OCI-LY3 (cell line): ENCODE measurements around the gene ETV4.

Experiments used
- H2AFZ ChIP-seq: fragments of 200-600, 300-600 bp; shearing (Covaris generic); 2 replicates; pipeline ENCODE4 v1.6.0; 2014; ENCODE audit warnings: antibody characterized with exemption, low read depth, low read length
- H3K27ac ChIP-seq: fragments of 200-600, 300-600 bp; sonication (generic); 2 replicates; pipeline ENCODE4 v1.5.1; 2014; ENCODE audit warnings: mild to moderate bottlenecking, low read length, moderate library complexity, mixed read lengths
- H3K27me3 ChIP-seq: fragments of 200-600, 300-600 bp; sonication (generic); 2 replicates; pipeline ENCODE4 v1.6.1; 2014; ENCODE audit warnings: low read depth, low read length, mixed read lengths
- H3K36me3 ChIP-seq: fragments of 200-600, 300-600 bp; sonication (generic); replicated peaks from 2 replicates; pipeline ENCODE3; 2014; ENCODE audit warnings: low read depth, low read length, mixed read lengths
- H3K4me1 ChIP-seq: fragments of 300-600, 200-600 bp; sonication (generic); 2 replicates; pipeline ENCODE4 v1.6.1; 2014; ENCODE audit warnings: low read length, mixed read lengths
- H3K4me2 ChIP-seq: fragments of 200-600, 300-600 bp; sonication (generic); 2 replicates; pipeline ENCODE4 v1.6.1; 2014; ENCODE audit warnings: low read length, mixed read lengths
- H3K4me3 ChIP-seq: fragments of 300-600, 200-600 bp; sonication (generic); 2 replicates; pipeline ENCODE4 v1.5.1; 2014; ENCODE audit warnings: antibody characterized with exemption, mild to moderate bottlenecking, low read length, moderate library complexity
- H3K79me2 ChIP-seq: fragments of 300-600, 200-600 bp; shearing (Covaris generic); 2 replicates; pipeline ENCODE4 v1.6.1; 2014; ENCODE audit warnings: mild to moderate bottlenecking, low read length, mixed read lengths
- H3K9ac ChIP-seq: fragments of 300-600, 200-600 bp; shearing (Covaris generic); 2 replicates; pipeline ENCODE4 v1.6.0; 2014; ENCODE audit warnings: mild to moderate bottlenecking, low read length, moderate library complexity
- H3K9me3 ChIP-seq: fragments of 200-600, 300-600 bp; shearing (Covaris generic); 2 replicates; pipeline ENCODE4 v1.6.1; 2014; ENCODE audit warnings: low read length, mixed read lengths; ENCODE audit not compliant: insufficient read depth
- H4K20me1 ChIP-seq: fragments of 200-600, 300-600 bp; sonication (generic); 2 replicates; pipeline ENCODE4 v1.6.1; 2016; ENCODE audit warnings: low read length, mixed read lengths; ENCODE audit not compliant: insufficient read depth
- CTCF ChIP-seq: fragments of 200-600, 300-600 bp; sonication (generic); IDR thresholded peaks from 2 replicates; pipeline ENCODE4 v1.5.1; 2014; ENCODE audit warnings: antibody characterized with exemption, low read length, low read depth
- EZH2phosphoT487 ChIP-seq: fragments of 200-600 bp; shearing (Covaris generic); IDR thresholded peaks from 2 replicates; pipeline ENCODE4 v1.6.1; 2018; ENCODE audit warnings: antibody characterized with exemption, mixed run types, low read depth

ETV4 gene

GRCh38 chr17:43547659-43548256, 1.6 kb upstream of the ETV4 start:
- H3K79me2 ChIP-seq, result peaks cover 14% of the 10 kb centered on the region
- H2AFZ ChIP-seq, result no peak overlapping the region
- H3K27me3 ChIP-seq, result peaks cover 11% of the 10 kb centered on the region; the same call in 1 of the 2 replicates
- H3K9me3 ChIP-seq, result no peaks in the 10 kb centered on the region
- H3K4me2 ChIP-seq, result no peak overlapping the region
- TF ChIP-seq CTCF (no peak), EZH2phosphoT487 (no peak)
- H3K27ac ChIP-seq, result no peak overlapping the region
- no peaks in the 10 kb centered on the region for H3K36me3 ChIP-seq
- H3K4me1 ChIP-seq, result peaks cover 23% of the 10 kb centered on the region
- H4K20me1 ChIP-seq, result no peaks in the 10 kb centered on the region
- no peak overlapping the region for H3K4me3 ChIP-seq
- H3K9ac ChIP-seq, result no peak overlapping the region

GRCh38 chr17:43547189-43547550, 1.0 kb upstream of the ETV4 start:
- peak overlapping the region; percentile 84 for H3K4me2 ChIP-seq

GRCh38 chr17:43545383-43545632, 832 bp downstream of the ETV4 start:
- no peak for TF ChIP-seq EZH2phosphoT487
- peak overlapping the region; percentile 45 for H2AFZ ChIP-seq
- H3K27me3 ChIP-seq, result peaks cover 11% of the 10 kb centered on the region; the same call in 1 of the 2 replicates
- no peaks in the 10 kb centered on the region for H3K9me3 ChIP-seq
- peak overlapping the region; percentile 89 for H3K4me3 ChIP-seq
- H3K27ac ChIP-seq, result peak overlapping the region; percentile 58
- peak overlapping the region; percentile 97 for H3K4me2 ChIP-seq
- peaks cover 23% of the 10 kb centered on the region for H3K4me1 ChIP-seq
- H3K9ac ChIP-seq, result peak overlapping the region; percentile 80
- peaks cover 14% of the 10 kb centered on the region for H3K79me2 ChIP-seq
- H4K20me1 ChIP-seq, result no peaks in the 10 kb centered on the region
- H3K36me3 ChIP-seq, result no peaks in the 10 kb centered on the region

More at GRCh38 chr17:43547189-43547550, 1.0 kb upstream of the ETV4 start:
- peak overlapping the region; percentile 31; the same call in 1 of the 2 replicates for H2AFZ ChIP-seq
- H4K20me1 ChIP-seq, result no peaks in the 10 kb centered on the region
- H3K4me1 ChIP-seq, result peaks cover 23% of the 10 kb centered on the region
- no peaks in the 10 kb centered on the region for H3K36me3 ChIP-seq
- peaks cover 11% of the 10 kb centered on the region; the same call in 1 of the 2 replicates for H3K27me3 ChIP-seq
- no peak overlapping the region for H3K9ac ChIP-seq
- TF ChIP-seq CTCF, result no peak
- no peak for TF ChIP-seq EZH2phosphoT487
- peaks cover 14% of the 10 kb centered on the region for H3K79me2 ChIP-seq
- H3K9me3 ChIP-seq, result no peaks in the 10 kb centered on the region
- peak overlapping the region; percentile 89; the same call in 1 of the 2 replicates for H3K4me3 ChIP-seq
- H3K27ac ChIP-seq, result no peak overlapping the region

GRCh38 chr17:43543771-43544575, 2.2 kb downstream of the ETV4 start:
- H3K4me3 ChIP-seq, result peak overlapping the region; percentile 89
- H3K36me3 ChIP-seq, result no peaks in the 10 kb centered on the region
- no peaks in the 10 kb centered on the region for H4K20me1 ChIP-seq
- peak; percentile 31 for TF ChIP-seq CTCF
- TF ChIP-seq EZH2phosphoT487, result no peak
- H3K4me2 ChIP-seq, result peak overlapping the region; percentile 97
- H3K79me2 ChIP-seq, result peaks cover 14% of the 10 kb centered on the region
- H3K27ac ChIP-seq, result no peak overlapping the region
- H3K27me3 ChIP-seq, result peaks cover 11% of the 10 kb centered on the region; the same call in 1 of the 2 replicates
- no peaks in the 10 kb centered on the region for H3K9me3 ChIP-seq
- H3K9ac ChIP-seq, result peak overlapping the region; percentile 80
- peaks cover 23% of the 10 kb centered on the region for H3K4me1 ChIP-seq
- H2AFZ ChIP-seq, result no peak overlapping the region
